Skin epidermis (tissue), 12 donors: ENCODE measurements around the gene MEN1.
A peak's percentile ranks its signal among the peaks of the same experiment; 100 is the strongest.

Source experiments
- H3K27ac ChIP-seq, 21 experiments: fragments of 200-600 bp; sonication (generic) in 11 of 21; one replicate each; pipeline ENCODE4 v1.5.0; 2020; ENCODE audit warnings: mild to moderate bottlenecking in 3 of 21, inconsistent platforms in 2 of 21, moderate library complexity in 2 of 21
- H3K4me3 ChIP-seq, 7 experiments: fragments of 200-600 bp; sonication (generic) in 2 of 7; one replicate each; pipeline ENCODE4 v1.5.0; 2020; ENCODE audit warnings: inconsistent platforms in 2 of 7, mild to moderate bottlenecking in 2 of 7, moderate library complexity in 1 of 7

MEN1 gene

DNA sequence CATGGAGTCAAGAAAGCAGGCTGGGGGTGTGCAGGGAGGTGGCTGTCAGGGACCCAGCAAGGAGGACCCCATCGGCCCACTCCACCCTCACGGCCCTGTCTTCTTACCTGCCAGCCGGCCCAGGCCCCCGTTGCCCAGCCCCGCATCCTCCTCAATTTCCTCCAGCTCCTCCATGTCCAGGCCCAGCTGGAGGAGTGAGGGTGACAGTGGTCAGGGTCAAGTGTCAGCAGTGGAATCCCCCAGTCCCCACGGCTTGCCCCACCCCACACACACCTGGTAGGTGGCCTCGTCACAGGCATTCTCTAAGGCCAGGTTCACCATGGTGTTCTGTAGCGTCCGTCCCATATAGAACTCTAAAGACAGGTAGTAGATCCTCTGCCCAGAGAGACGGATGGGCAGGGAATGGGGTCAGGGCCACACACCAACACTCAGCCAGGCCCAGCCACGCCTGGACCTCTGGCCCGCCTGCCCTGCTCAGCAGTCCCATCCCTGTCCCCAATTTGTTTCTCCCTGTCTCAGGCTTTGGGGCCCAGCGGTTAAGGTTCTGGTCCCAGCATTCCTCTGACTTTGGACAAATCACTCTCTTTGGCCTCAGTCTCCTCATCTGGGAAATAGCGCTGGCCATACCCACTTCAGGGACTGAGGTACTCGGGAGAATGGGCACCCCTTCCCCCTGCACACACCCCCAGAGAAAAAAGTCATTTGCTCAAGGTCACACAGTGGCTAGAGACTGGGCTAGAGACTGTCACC, 51.8 kb downstream of the MEN1 start:
- Histone ChIP-seq H3K4me3 (no peak overlapping the region), H3K27ac (peak overlapping the region in 1 of 21 experiments; percentile 31)

DNA sequence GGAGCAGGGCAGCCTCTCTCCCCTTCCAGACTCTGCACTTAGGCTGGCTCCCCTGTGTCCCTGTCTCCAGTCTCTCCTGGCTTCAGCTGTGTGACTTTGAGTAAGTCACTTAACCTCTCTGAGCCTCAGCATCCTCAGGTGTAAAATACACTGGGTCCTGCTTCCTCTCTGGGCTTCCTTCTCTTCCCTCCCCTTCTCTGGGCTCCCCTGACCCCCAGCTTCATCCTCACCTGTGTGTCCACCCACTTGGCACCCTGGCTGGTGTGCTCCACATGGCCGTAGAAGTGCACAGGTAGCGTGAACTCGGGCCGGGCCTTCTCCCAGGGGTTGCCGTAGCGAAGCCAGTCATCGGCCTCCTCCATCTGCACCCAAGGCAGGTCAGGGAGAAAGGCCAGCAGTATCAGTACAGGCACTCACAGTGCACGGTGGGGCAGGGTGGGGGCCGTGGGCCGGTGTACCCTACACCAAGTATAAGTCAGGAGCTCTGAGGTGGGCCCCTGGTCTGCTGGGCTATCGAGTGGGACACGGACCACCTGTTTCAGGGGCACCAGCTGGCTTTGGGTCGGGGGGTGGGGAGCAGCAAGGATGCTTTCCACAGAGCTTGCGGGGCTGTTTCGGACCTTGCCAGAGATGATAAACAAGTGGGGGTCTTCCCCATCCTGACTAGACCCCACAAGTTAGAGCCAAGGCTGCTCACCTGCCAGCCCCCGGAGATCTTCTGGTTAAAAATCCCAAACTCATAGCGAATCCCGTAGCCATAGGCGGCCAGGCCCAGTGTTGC, 52.6 kb downstream of the MEN1 start:
- no peak overlapping the region for H3K27ac ChIP-seq
- no peak overlapping the region for H3K4me3 ChIP-seq

DNA sequence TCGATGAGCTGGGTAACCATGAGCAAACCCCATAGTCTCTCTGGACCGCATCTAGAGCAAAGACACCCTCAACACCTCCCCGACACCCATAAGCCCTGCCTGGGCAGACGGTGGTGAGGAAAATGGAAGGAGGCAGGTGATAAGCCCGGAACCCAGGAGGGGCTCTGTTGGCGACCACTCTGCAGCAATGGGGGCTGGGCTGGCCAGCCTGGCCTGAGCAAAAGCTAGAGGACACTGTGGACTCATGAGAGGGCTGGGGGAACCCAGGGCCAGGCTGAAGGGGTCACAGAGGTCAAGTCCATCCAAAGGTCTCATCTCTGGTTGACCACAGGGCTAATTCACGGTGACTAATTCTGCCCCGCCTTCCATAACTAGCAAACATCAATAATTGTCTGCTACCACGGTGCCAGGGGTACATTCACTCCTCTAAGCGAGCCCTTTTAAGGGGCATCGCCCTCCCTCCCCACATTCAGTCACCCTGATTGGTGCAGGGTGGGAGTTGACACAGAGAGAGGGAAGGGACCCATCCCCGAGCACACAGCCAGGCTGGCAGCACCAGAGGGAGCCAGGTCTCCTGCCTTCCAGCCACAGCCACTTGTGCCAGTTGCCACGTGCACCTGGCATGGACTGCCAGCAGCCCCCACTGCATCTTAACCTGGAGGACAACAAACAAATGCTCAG, 54.5 kb downstream of the MEN1 start:
- Histone ChIP-seq H3K27ac (no peak overlapping the region), H3K4me3 (no peak overlapping the region)

DNA sequence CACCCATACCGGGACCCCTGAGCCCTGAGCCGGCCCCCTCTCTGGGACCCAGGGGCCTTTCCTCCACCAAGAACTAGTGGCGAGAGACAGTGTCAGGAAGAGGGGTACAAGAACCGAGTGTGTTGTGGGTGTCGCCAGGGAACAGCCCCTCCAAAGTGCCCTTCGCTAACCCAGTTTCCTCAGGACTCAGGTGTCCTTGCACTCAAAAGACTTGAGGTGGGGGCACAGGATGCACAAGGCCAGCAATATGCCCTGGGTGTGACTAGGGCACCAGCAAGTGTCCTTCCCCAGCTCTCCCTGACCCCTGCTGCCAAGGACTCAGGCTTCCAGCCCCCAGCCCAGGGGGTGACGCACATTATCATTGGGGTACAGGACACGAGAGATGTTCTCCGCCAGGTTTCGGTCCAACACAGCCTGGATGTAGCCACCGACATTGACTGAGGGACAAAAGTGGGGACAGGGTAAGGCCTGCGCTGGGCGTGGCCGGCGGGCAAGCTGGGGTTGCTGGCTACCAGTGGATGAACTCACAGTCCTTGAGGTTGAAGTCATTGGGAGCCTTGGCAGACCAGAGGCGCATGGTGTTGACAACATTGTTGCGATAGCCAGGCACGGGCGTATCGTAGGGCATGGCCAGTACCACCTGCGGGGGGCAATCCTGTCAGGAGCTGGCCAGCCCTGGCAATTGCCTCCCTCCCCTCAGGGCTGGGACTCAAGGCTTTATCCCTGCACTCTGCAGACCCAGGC, 55.3 kb downstream of the MEN1 start:
- H3K27ac ChIP-seq, result no peak overlapping the region
- no peak overlapping the region for H3K4me3 ChIP-seq

DNA sequence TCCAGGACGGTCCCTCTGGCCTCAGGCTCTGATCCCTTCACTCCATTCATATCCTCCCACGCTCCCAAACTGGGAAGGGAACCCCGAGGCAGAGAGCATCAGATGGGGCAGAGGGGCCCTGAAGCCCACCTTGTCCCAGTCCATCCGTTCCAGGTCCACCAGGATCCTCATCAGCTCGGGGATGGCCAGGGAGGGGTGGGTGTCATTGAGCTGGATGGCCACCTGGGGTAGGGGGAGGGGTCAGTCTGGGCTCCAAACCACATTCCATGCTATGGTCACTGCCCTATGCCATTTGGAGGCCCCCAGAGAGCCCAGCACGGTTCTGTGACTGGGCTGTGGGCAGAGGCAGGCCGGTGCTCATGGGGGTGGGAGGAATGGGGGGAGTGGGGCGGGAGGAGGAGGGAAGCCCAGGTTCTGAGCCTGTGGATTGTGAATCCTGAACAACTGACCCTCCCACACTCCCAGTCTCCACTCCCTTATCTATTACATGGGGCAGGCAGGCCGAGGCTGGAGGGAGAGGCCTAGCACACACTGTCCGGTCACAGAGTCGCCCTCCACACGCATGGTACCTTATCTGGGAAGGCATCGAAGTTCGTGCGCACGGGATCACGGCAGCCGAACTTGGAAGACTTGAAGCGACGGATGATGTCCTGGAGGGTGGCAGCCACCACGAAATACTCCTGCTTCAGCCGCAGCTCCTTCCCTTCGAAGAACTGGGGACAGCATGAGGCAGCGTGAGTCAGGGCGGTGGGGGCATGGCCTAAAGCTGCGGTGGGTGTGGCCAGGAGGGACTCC, 56.0 kb downstream of the MEN1 start:
- Histone ChIP-seq H3K4me3 (no peak overlapping the region), H3K27ac (no peak overlapping the region)
